Measurements from ENCODE around the gene ZSCAN22. TPM values are rescaled to one million over a fixed set of nuclear protein-coding genes. Genes with fewer than 3 reads are reported as not detected.
"Not testable (repeated sequence)": the region's sequence is repeated elsewhere in the genome, so short reads cannot be mapped to it uniquely, and the experiment has no call there.

The ZSCAN22 gene
- total RNA-seq, 1 experiment from 2014 or later: 2.5 TPM

GRCh38 chr19:58368561-58369360, 42.0 kb downstream of the ZSCAN22 start:
- no peak for DNase-seq (ENCODE audit: extremely low read depth, low read depth)

DNA sequence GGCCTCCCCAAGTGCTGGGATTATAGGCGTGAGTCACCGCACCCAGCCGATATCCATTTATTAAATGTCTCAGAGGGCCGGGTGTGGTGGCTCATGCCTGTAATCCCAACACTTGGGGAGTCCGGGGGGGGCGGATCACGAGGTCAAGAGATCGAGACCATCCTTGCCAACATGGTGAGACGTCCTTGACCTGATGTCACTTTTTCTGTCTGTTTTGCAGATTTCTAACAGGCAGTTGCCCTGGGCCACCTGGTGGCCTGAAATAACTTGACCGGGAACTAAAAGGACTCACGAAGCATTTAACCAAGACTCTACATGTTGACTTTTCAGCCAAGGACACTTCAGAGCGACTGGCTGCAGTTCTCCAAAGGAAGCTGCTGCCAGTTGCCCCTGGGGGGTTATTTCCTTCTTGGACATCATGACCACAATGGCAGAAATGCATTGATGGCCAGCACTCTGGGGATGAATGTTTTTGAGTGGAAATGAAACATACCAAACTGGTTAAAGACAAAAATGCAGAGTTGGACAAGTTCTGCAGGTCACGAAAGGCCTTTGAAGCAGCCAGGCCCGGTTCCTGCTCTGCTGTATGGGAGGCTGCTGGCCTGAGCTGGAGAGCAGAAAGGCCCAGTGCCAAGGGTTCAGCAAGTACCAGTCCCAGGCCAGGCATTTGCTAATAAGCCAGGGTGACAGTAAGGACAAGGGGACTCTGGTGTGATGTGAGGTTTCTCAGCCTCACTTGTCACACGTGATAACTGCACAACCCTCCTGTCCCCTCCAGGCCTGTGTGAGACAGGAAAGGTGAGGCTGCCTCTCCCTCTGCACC, 45.7 kb downstream of the ZSCAN22 start:
- no peak for DNase-seq (ENCODE audit: extremely low read depth, low read depth)

DNA sequence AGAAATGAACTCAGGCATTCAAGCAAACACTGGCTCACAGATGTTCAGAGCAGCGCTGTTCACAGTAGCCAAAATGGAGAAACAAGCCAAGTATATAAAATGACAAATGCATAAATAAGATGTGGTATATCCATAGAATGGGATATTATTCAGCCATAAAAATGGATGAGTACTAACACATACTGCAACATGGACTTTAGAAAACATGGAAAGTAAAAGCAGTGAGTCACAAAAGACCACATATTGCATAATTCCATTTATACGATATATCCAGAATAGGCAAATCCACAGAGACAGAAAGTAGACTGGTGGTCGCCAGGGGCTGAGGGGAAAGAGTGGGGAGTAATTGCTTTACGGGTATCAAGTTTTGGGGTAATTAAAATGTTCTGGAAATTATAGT, 47.4 kb downstream of the ZSCAN22 start:
- no peak for DNase-seq (ENCODE audit: extremely low read depth, low read depth)

- DNase-seq (ENCODE audit: extremely low read depth, low read depth): not testable (repeated sequence)
Observed at GRCh38 chr19:58376724-58377123, 49.9 kb downstream of the ZSCAN22 start.

GRCh38 chr19:58379246-58379645, 52.5 kb downstream of the ZSCAN22 start:
- no peak for DNase-seq (ENCODE audit: extremely low read depth, low read depth)

DNA sequence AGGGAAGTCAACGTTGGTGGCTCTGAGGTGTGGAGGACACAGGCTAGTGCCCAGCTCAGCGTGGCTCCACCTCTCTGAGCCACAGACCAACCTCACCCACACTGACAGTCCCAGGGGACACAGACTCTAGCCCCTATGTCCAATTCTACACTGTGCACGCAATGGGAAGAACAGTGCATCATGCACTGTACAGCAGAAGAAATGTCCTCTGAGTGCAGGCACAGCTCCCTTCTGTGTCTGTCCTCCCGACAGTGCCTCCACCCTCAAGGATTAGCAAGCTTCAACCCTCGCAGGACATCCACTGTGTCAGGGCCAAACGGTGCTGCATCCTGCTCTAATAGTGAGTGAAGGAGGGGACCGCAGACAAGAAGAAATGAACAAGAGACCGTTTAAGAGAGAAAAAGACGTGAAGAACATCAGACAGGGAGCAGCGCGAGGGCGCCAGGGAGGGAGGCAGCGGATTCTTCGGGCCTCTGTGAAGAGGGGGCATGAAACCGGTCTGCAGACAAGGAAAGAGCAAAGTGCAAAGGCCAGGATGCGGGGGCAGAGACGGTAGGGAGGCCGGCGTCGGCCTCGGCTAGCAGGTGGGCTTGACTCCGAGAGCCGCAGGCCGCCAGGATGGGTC, 53.4 kb downstream of the ZSCAN22 start:
- DNase-seq (ENCODE audit: extremely low read depth, low read depth): no peak

DNA sequence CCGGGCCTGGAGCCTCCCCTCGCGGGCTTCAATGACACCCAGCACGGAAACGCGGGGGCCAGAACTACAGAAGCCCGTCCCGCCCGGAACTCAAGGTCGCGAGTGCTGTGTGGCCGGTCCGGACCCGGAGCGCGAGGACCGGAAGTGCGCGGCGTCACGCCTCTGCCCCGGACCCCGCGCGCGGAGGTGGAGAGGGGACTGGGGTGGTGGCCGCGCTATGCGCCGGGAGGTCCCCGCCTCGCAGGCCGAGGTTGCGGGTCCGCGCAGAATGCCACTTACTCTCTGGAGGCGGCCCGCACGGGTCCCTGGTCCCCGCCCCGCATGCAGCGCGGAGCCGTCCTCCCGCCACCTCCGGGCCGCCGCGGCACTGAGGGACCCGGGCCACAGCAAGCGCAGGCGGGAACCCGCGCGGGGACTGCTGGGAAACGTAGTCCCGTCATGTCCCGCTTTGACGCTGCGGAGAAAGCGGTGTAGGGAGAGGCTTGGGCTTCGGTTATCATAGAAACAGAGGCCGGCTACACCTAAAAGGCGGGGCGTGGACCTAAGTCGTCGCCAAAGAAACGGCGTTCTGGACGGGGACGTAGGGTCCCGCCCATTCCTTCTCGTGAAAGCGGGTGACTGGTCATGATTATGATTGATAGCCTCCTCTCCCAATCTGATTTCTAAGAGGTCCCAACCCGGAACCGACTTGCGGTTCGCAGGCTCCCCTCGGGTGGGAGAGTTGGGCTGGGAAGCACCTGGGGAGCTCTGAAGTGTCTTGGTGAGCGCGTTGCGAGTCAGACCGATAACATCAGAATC, 54.1 kb downstream of the ZSCAN22 start, which contains the start of gene ZNF837:
TSS of gene ZNF837 (minus strand) at position 369 of the 798 bp plus-strand sequence. CDS start 11,698 bp downstream, outside the sequence.
- peak; percentile 99 for DNase-seq (ENCODE audit: extremely low read depth, low read depth)

DNA sequence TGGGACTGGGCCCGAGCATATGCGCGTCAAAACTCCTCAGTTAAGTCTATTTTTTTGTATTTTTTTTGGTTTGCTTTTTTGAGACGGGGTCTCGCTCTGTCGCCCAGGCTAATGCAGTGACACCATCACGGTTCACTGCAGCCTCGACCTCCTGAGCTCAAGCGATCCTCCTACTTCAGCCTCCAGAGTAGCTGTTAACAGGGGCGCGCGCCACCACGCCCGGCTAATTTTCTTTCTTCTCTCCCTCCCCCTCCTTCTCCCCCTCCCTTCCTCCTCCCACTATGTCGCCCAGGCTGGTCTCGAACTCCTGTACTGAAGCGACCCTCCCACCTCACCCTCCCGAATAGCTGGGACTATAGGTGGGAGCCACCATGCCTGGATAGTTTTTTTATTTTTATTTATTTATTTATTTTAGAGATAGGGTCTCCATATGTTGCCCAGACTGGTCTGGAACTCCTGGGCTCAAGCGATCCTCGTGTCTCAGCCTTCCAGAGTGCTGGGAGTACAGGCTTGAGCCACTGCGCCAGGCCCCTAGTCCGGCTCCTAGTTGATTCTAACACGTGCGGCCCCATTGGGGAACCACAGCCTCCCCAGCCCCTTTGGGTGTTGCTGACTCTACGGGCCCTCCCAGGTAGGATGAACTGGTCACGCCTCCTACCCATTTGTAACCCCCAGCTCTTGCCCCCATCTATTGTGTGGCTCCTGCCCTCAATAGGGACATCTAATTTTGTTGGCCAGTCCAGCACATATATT, 54.8 kb downstream of the ZSCAN22 start:
- DNase-seq (ENCODE audit: extremely low read depth, low read depth): no peak

DNA sequence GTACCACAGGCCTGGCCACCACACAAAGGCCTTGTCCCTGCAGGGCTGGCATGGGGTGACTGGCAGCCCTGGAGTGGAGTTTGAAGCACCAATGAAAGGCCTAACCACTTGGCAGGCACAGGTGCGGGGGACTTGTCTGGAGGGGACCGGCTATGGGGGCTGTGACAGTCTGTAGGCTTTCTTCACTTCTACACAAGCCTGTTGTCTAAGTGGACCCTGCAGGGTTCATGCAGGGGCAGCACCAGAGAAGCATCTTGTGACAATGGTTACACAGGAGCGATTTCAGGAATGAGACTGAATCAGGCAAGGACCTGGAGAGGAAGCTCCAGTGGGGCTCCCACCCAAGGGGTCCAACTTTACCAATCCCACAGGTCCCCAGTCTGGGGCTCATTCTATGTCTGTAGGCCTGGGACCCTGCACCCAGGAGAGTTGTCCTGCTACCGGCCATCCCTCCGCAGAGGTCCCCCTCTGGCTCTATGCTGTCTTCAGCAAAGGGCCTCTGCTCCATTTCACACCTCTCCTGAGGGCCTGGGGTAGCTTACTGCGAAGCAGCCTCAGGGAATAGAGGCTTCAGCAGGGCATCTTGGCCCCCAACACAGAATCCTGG, 56.3 kb downstream of the ZSCAN22 start:
- no peak for DNase-seq (ENCODE audit: extremely low read depth, low read depth)

DNA sequence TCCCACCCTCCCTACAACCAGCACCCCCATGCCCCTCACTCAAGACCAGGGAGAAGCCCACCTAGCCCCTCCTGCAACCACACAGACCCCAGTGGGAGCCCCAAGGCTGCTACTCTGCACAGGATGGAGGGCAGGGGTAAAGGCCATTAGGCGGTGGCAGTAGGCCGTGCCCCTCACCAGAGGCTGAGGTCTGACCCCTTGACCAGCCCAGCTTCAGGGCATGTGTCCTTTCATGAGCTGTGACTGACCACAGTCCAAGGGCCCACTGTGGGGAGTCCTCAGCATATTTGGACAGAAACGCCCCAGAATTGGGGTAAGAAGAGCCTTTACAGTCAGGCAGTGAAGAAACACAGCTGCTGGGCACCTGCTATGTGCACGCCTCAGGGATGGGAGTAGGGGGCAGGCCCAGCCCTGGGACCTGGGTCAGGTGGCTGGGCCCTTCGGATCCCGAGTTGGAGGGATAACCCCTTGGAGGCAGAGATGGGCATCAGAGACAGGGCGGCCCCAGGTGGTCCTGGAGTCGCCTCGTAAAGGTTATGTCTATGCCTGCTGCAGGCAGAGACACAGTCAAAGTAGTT, 58.6 kb downstream of the ZSCAN22 start:
- no peak for DNase-seq (ENCODE audit: extremely low read depth, low read depth)

GRCh38 chr19:58385891-58386575, 59.2 kb downstream of the ZSCAN22 start:
- no peak for DNase-seq (ENCODE audit: extremely low read depth, low read depth)

DNA sequence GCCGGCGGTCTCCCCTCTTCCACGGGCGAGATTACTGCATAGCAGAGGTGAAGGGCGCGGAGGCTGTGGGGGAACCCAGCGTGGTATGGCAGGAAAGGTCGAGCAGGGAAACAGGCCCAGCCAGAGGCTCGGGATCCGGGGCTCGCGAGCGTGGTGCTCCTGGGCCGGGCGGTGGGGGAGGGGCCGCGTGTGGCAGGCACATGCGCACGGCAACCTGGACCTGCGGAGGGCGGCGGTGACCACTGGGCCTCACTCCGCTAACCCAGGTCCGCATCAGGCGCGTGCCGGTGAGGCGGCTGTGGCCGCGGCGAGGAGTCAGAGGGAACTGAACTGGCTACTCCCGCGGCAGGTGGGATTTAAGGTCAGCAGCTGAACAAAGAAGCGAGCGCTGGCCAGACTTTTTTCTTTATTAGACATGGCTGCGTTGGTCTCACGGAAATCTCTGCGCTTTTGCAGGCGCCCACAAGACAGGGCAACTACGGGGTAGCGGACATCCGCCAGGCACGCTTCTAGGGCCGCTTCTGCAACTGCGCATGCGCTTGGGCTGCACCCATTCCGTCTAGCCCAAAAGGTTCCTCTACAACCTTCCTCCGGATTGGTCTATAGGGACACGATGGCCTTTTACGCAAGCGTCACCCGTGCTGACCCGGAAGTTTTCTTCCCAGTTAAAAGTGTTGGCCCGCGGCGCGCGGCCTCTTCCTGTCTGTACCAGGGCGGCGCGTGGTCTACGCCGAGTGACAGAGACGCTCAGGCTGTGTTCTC, 60.0 kb downstream of the ZSCAN22 start, which contains the start of gene RPS5:
TSS of gene RPS5 (plus strand) at position 694 of the 762 bp plus-strand sequence. CDS start 869 bp downstream, outside the sequence.
- peak; percentile 96 for DNase-seq (ENCODE audit: extremely low read depth, low read depth)

GRCh38 chr19:58387338-58388174, 60.8 kb downstream of the ZSCAN22 start:
- no peak for DNase-seq (ENCODE audit: extremely low read depth, low read depth)

DNA sequence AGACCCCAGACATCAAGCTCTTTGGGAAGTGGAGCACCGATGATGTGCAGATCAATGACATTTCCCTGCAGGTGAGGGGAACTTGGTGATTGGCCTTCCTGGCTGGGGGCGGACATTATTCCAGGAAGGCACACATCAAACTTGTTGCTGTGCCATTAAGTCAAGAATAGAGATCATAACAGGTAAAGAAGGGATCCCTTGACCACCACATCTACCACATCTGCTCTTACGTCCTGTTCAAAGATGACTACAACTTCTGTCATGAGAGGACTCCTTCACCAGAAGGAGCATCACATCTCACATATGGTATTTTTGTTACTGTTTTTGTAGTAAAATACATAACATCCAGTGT, 61.4 kb downstream of the ZSCAN22 start:
- no peak for DNase-seq (ENCODE audit: extremely low read depth, low read depth)

All from NCI-H460 (cell line).